IMR-90 (cell line): ENCODE results near the gene HDAC9. TPM values are rescaled to one million over a fixed set of nuclear protein-coding genes. Genes with fewer than 3 reads are reported as not detected.

Experiments
- ATAC-seq: fragments of 200-7000 bp; cut with Tn5 transposase; 2 replicates; pipeline ENCODE4 v1.9.1; 2020; ENCODE audit warnings: low read depth, mild to moderate bottlenecking, moderate library complexity
- BruUV-seq: library from RNA; stranded (reverse); fragments of 400-500 nt; replicated peaks from 2 replicates; lab custom pipeline; 2021; lab: Mats Ljungman, UMichigan
- CTCF ChIA-PET: fragments of 300-600 bp; formaldehyde crosslinking; extraction: SDS; loops from one replicate; lab custom pipeline; 2021; ENCODE audit warnings: antibody characterized with exemption; lab: Yijun Ruan, JAX
- POLR2A ChIA-PET: fragments of 300-600 bp; sonication (Branson Sonifier 250); formaldehyde crosslinking; loops from one replicate; lab custom pipeline; 2022; ENCODE audit warnings: antibody characterized with exemption; ENCODE audit not compliant: unreplicated experiment; lab: Charles Lee
- DNase-seq: peaks from one replicate; pipeline ENCODE4 v3.0.0; 2013
- H2AFZ ChIP-seq: replicated peaks from 2 replicates; pipeline ENCODE3; 2013; ENCODE audit warnings: low read length, mild to moderate bottlenecking; ENCODE audit not compliant: poor library complexity
- H2AK5ac ChIP-seq: 2 replicates; pipeline ENCODE4 v1.6.1; 2013; ENCODE audit warnings: low read depth, low read length, inconsistent platforms
- H2AK9ac ChIP-seq: replicated peaks from 2 replicates; pipeline ENCODE3; 2013; ENCODE audit warnings: mild to moderate bottlenecking, low read depth, low read length, moderate library complexity; ENCODE audit not compliant: poor library complexity
- H2BK120ac ChIP-seq: 2 replicates; pipeline ENCODE4 v1.6.1; 2013; ENCODE audit warnings: low read depth, low read length, inconsistent platforms
- H2BK15ac ChIP-seq: 3 replicates; pipeline ENCODE4 v1.6.1; 2013; ENCODE audit warnings: low read depth, low read length, inconsistent platforms
- H2BK20ac ChIP-seq: 2 replicates; pipeline ENCODE4 v1.6.1; 2013; ENCODE audit warnings: low read depth, mild to moderate bottlenecking, inconsistent platforms, low read length, moderate library complexity
- H2BK5ac ChIP-seq: 2 replicates; pipeline ENCODE4 v1.6.1; 2013; ENCODE audit warnings: mild to moderate bottlenecking, low read depth, low read length, inconsistent platforms; ENCODE audit not compliant: poor library complexity, severe bottlenecking
- H3K14ac ChIP-seq: replicated peaks from 2 replicates; pipeline ENCODE4 v1.6.1; 2013; ENCODE audit warnings: low read depth, low read length, inconsistent platforms
- H3K18ac ChIP-seq: 2 replicates; pipeline ENCODE4 v1.6.1; 2013; ENCODE audit warnings: low read depth, low read length, control low read depth
- H3K23ac ChIP-seq: 2 replicates; pipeline ENCODE4 v1.6.1; 2013; ENCODE audit warnings: low read depth, low read length, inconsistent platforms
- H3K27ac ChIP-seq: 2 replicates; pipeline ENCODE4 v1.5.1; 2013; ENCODE audit warnings: mild to moderate bottlenecking, control low read depth, low read length; ENCODE audit not compliant: insufficient read depth
- H3K27me3 ChIP-seq: 2 replicates; pipeline ENCODE4 v1.6.1; 2013; ENCODE audit warnings: low read length; ENCODE audit not compliant: control insufficient read depth, insufficient read depth
- H3K36me3 ChIP-seq: 2 replicates; pipeline ENCODE4 v1.6.1; 2013; ENCODE audit warnings: low read length, mixed read lengths; ENCODE audit not compliant: control insufficient read depth, insufficient read depth
- H3K4ac ChIP-seq: 2 replicates; pipeline ENCODE4 v1.6.1; 2013; ENCODE audit warnings: low read depth, low read length, inconsistent platforms
- H3K4me1 ChIP-seq: 2 replicates; pipeline ENCODE4 v1.6.1; 2013; ENCODE audit warnings: low read length, mixed read lengths; ENCODE audit not compliant: control insufficient read depth, insufficient read depth
- H3K4me2 ChIP-seq: 2 replicates; pipeline ENCODE4 v1.6.1; 2013; ENCODE audit warnings: low read depth, mild to moderate bottlenecking, control low read depth, low read length, moderate library complexity
- H3K4me3 ChIP-seq: 2 replicates; pipeline ENCODE4 v1.5.1; 2013; ENCODE audit warnings: low read depth, mild to moderate bottlenecking, control low read depth, low read length, moderate library complexity; ENCODE audit not compliant: insufficient read depth
- H3K56ac ChIP-seq: 2 replicates; pipeline ENCODE4 v1.6.1; 2013; ENCODE audit warnings: low read length, inconsistent platforms; ENCODE audit not compliant: insufficient read depth; ENCODE audit errors: extremely low read depth
- H3K79me1 ChIP-seq, 2 experiments: 2 replicates each; pipeline ENCODE4 v1.6.1; 2013; ENCODE audit warnings: low read length in 2 of 2, inconsistent platforms in 1 of 2, low read depth in 1 of 2
- H3K9ac ChIP-seq: 2 replicates; pipeline ENCODE4 v1.6.1; 2013; ENCODE audit warnings: low read depth, low read length, control low read depth
- H3K9me1 ChIP-seq: 2 replicates; pipeline ENCODE4 v1.6.1; 2013; ENCODE audit warnings: low read length, inconsistent platforms; ENCODE audit not compliant: insufficient read depth
- H3K9me3 ChIP-seq: 2 replicates; pipeline ENCODE4 v1.6.1; 2013; ENCODE audit warnings: low read length; ENCODE audit not compliant: control insufficient read depth, insufficient read depth
- H4K20me1 ChIP-seq: 2 replicates; pipeline ENCODE4 v1.6.1; 2013; ENCODE audit warnings: low read length, inconsistent platforms; ENCODE audit not compliant: insufficient read depth
- H4K5ac ChIP-seq: 2 replicates; pipeline ENCODE4 v1.6.1; 2013; ENCODE audit warnings: mild to moderate bottlenecking, low read depth, low read length, control low read depth
- H4K8ac ChIP-seq, 2 experiments: 2 replicates each; pipeline ENCODE4 v1.6.1; 2013; ENCODE audit warnings: low read depth in 2 of 2, low read length in 2 of 2, control low read depth in 1 of 2, inconsistent platforms in 1 of 2
- H4K91ac ChIP-seq: 2 replicates; pipeline ENCODE4 v1.6.1; 2013; ENCODE audit warnings: low read depth, low read length, inconsistent platforms; ENCODE audit not compliant: insufficient read depth
- BHLHE40 ChIP-seq: fragments of 150-350 bp; IDR thresholded peaks from 2 replicates; pipeline ENCODE4 v1.6.1; 2016; ENCODE audit warnings: mild to moderate bottlenecking, low read depth, low read length
- CEBPB ChIP-seq: IDR thresholded peaks from 2 replicates; pipeline ENCODE4 v1.6.1; 2012; ENCODE audit warnings: low read depth, low read length, improper control_type of control experiment
- FOS ChIP-seq: fragments of 150-350 bp; IDR thresholded peaks from 2 replicates; pipeline ENCODE4 v1.6.1; 2016; ENCODE audit warnings: low read depth, low read length
- WGBS, 2 experiments: methylation state at CpG; one replicate each; pipeline versions ENCODE4 v1.1.5 to v1.1.7; 2013; ENCODE audit warnings: missing lambda C conversion rate in 2 of 2; ENCODE audit not compliant: insufficient read length in 1 of 2; ENCODE audit errors: extremely low coverage in 2 of 2; 5-methylcytosine and 5-hydroxymethylcytosine counted together
- dilution Hi-C: fragments of 300-500 bp; cut with HindIII; formaldehyde crosslinking; loops from one replicate; pipeline ENCODE4 v1.14.3; 2018; ENCODE audit warnings: low sequenced_read_pairs; ENCODE audit not compliant: unreplicated experiment
- in situ Hi-C: fragments of 300-500 bp; cut with MboI; formaldehyde crosslinking; loops from 3 replicates; pipeline ENCODE4 v1.14.3; 2019; ENCODE audit warnings: low sequenced_read_pairs, inconsistent platforms, mixed read lengths
- intact Hi-C: fragments of 100-400 bp; cut with micrococcal nuclease; formaldehyde crosslinking; loops from 2 replicates; pipeline ENCODE4 v1.10.0; 2022
- polyA plus RNA-seq, 3 experiments: library from polyadenylated mRNA; depleted of rRNA; stranded (reverse); fragments of >200 nt; gene quantifications; 2 replicates each; pipeline ENCODE4 v1.2.3, GENCODE V29; 2012; ENCODE audit warnings: low replicate concordance in 1 of 3
- total RNA-seq: library from RNA; depleted of rRNA; stranded (reverse); fragments of >200 nt; gene quantifications from 2 replicates; pipeline ENCODE4 v1.2.3, GENCODE V29; 2012
- TF ChIP-seq, protein P1 (sequence below): conservative IDR thresholded peaks from 2 replicates; pipeline ENCODE4 v1.5.1; 2012; ENCODE audit warnings: mild to moderate bottlenecking, low read depth, low read length, improper control_type of control experiment
- TF ChIP-seq, protein P2 (sequence below): fragments of 150-350 bp; IDR thresholded peaks from 2 replicates; pipeline ENCODE4 v1.6.1; 2017; ENCODE audit warnings: mild to moderate bottlenecking, antibody characterized with exemption, low read length, low read depth

HDAC9 gene
- total and polyA plus RNA-seq, 2 of the 4 experiments (the other 2 are of a cell fraction), result 4.3 to 24.7 TPM

DNA sequence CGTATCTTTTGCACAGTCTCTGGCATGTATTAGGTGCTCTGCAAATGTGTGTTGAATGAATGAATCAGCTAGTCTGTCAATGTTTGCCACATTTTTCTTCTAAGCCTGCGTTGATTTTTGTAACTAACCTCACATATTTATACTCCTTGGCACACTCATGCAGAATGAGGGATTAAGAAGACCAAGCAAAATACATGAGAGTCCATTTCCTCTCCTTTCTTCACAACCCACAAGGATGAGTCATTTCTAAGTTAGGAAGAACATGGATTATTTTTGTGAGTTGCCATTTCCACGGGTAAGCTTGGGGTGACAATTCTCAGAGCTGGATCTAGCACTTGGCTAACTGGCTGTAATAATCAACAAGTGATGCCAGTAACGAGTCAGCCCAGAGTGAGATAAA lies 463.1 kb downstream of the HDAC9 start:
- Histone ChIP-seq H3K27ac (no peak overlapping the region), H3K9me3 (no peaks in the 10 kb centered on the region), H4K5ac (no peak overlapping the region), H3K79me1 (no peaks in the 10 kb centered on the region), H4K20me1 (no peaks in the 10 kb centered on the region), H3K4me2 (no peak overlapping the region), H4K91ac (no peak overlapping the region), H2AK5ac (peak overlapping the region; percentile 61), H3K36me3 (no peaks in the 10 kb centered on the region), H2AK9ac (no peak overlapping the region), H3K18ac (no peak overlapping the region), H4K8ac (0 out of 4 replicates have a peak overlapping the region, but pooled peaks of 1 of the 2 experiments have one; percentile 15), H2AFZ (no peak overlapping the region), H3K4me3 (no peak overlapping the region), H3K14ac (no peak overlapping the region), H2BK120ac (0 out of 2 replicates have a peak overlapping the region, but pooled peaks have one; percentile 27), H2BK5ac (peak overlapping the region; percentile 28), H3K9me1 (peaks cover 2% of the 10 kb centered on the region; the same call in 1 of the 2 replicates), H3K9ac (no peak overlapping the region), H3K23ac (no peak overlapping the region), H3K56ac (no peak overlapping the region), H3K27me3 (no peaks in the 10 kb centered on the region), H2BK20ac (0 out of 2 replicates have a peak overlapping the region, but pooled peaks have one; percentile 7), H3K4me1 (no peaks in the 10 kb centered on the region; the same call in 1 of the 2 replicates), H2BK15ac (no peak overlapping the region), H3K4ac (no peak overlapping the region)
- no TSS peak for BruUV-seq
- DNase-seq (peak; percentile 85), ATAC-seq (peak; percentile 73)
- POLR2A ChIA-PET, result no interaction called here
- no CpG with 5 or more reads among the region's 4 CpGs for WGBS, 2 experiments
- CTCF ChIA-PET, result no interaction called here
- dilution Hi-C loops, result no loop called here
- intact Hi-C loops, result no loop called here
- TF ChIP-seq, protein P1, sequence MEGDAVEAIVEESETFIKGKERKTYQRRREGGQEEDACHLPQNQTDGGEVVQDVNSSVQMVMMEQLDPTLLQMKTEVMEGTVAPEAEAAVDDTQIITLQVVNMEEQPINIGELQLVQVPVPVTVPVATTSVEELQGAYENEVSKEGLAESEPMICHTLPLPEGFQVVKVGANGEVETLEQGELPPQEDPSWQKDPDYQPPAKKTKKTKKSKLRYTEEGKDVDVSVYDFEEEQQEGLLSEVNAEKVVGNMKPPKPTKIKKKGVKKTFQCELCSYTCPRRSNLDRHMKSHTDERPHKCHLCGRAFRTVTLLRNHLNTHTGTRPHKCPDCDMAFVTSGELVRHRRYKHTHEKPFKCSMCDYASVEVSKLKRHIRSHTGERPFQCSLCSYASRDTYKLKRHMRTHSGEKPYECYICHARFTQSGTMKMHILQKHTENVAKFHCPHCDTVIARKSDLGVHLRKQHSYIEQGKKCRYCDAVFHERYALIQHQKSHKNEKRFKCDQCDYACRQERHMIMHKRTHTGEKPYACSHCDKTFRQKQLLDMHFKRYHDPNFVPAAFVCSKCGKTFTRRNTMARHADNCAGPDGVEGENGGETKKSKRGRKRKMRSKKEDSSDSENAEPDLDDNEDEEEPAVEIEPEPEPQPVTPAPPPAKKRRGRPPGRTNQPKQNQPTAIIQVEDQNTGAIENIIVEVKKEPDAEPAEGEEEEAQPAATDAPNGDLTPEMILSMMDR, result no peak
- TF ChIP-seq FOS (peak; percentile 58), BHLHE40 (no peak), CEBPB (0 out of 2 replicates have a peak, but pooled peaks have one; percentile 9)
- TF ChIP-seq, protein P2, sequence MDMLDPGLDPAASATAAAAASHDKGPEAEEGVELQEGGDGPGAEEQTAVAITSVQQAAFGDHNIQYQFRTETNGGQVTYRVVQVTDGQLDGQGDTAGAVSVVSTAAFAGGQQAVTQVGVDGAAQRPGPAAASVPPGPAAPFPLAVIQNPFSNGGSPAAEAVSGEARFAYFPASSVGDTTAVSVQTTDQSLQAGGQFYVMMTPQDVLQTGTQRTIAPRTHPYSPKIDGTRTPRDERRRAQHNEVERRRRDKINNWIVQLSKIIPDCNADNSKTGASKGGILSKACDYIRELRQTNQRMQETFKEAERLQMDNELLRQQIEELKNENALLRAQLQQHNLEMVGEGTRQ, result no peak
- in situ Hi-C loops, result no loop called here
